GM12864 (cell line): ENCODE measurements around the gene BCL2L15.

ENCODE experiments used
- DNase-seq: peaks from one replicate; pipeline ENCODE4 v3.0.0-alpha.2; 2011; ENCODE audit warnings: low read depth
- H3K4me3 ChIP-seq: 2 replicates; pipeline ENCODE4 v1.5.1; 2011; ENCODE audit warnings: mild to moderate bottlenecking, low read depth, low read length, control low read depth
- CTCF ChIP-seq: IDR thresholded peaks from 2 replicates; pipeline ENCODE4 v1.5.1; 2011; ENCODE audit warnings: low read depth, mild to moderate bottlenecking, moderate library complexity, low read length, control low read depth, inconsistent platforms; ENCODE audit errors: missing control alignments

BCL2L15 gene

GRCh38 chr1:113872219-113872935, 15.0 kb downstream of the BCL2L15 start:
- H3K4me3 ChIP-seq: no peak overlapping the region; the same call in 1 of the 2 replicates
- no peak for DNase-seq
- TF ChIP-seq CTCF: no peak

- peak; percentile 88 for DNase-seq
- no peak for TF ChIP-seq CTCF
Measured at GRCh38 chr1:113871597-113872113, 15.7 kb downstream of the BCL2L15 start, which contains the start of gene PTPN22. Gene PTPN22, minus strand, starts transcription at chr1:113871712.

DNA sequence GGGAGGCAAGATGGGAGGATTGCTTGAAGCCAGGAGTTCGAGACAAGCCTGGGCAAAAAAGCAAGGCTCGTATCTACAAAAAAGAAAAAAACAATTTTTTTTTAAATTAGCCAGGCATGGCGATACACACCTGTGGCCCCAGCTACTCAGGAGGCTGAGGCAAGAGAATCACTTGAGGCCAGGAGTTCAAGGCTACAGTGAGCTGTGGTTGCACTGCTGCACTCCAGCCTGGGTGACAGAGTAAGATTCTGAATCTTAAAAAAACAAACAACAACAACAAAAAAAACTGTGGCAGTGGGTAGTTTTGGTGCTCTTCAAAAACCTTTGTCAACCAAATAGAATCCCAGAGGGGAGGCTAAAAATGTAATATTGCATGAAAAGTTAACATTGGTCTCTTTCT, 16.6 kb downstream of the BCL2L15 start:
- no peak for TF ChIP-seq CTCF
- DNase-seq: no peak
- H3K4me3 ChIP-seq: peak overlapping the region; percentile 77

More at GRCh38 chr1:113871597-113872113, 15.7 kb downstream of the BCL2L15 start, which contains the start of gene PTPN22:
- H3K4me3 ChIP-seq: peak within 1 kb of the TSS; percentile 77

GRCh38 chr1:113868387-113869083, 18.8 kb downstream of the BCL2L15 start:
- no peak for TF ChIP-seq CTCF
- no peak overlapping the region for H3K4me3 ChIP-seq
- no peak for DNase-seq

DNA sequence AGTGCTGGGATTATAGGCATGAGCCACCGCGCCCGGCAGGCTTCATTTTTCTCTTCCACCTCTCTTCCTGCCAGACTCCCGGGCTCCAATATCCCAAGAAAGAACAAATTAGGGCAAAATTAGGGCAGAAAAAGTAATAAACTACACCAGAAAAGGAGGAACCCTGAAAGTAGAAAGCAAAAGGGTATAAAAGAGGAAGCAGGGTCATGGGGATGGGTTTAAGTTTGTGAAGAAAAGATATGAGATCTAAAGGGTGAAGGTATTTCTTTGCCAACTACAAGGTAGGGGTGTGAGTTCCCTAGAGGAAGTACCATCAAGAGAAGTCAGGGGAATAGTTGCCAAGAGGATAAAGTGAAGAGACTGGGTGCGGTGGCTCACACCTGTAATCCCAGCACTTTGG, 25.7 kb downstream of the BCL2L15 start:
- TF ChIP-seq CTCF: no peak
- DNase-seq: no peak
- no peak overlapping the region for H3K4me3 ChIP-seq

- DNase-seq: no peak
- H3K4me3 ChIP-seq: no peak overlapping the region
- TF ChIP-seq CTCF: no peak
Measured at GRCh38 chr1:113860891-113861290, 26.5 kb downstream of the BCL2L15 start.
